WTC11 (cell line): ENCODE measurements around the gene AADAC. TPM values are rescaled to one million over a fixed set of nuclear protein-coding genes. Genes with fewer than 3 reads are reported as not detected.

Experiments
- ATAC-seq: fragments of 200-7000 bp; cut with Tn5 transposase; 2 replicates; pipeline ENCODE4 v1.10.0; 2021; ENCODE audit warnings: mild to moderate bottlenecking, moderate library complexity
- CTCF ChIA-PET: fragments of 300-600 bp; sonication (Branson Sonifier 250); formaldehyde crosslinking; loops from one replicate; lab custom pipeline; 2021; ENCODE audit warnings: antibody characterized with exemption; lab: Charles Lee
- POLR2A ChIA-PET: fragments of 350-600 bp; sonication (Branson Sonifier 250); formaldehyde crosslinking; loops from one replicate; lab custom pipeline; 2021; ENCODE audit warnings: antibody characterized with exemption; lab: Charles Lee
- DNase-seq: peaks from one replicate; pipeline ENCODE4 v3.0.0; 2021; ENCODE audit warnings: low spot score
- H3K27ac Mint-ChIP-seq: 2 replicates; pipeline ENCODE4 v1.8.0; 2021; ENCODE audit warnings: mixed read lengths
- H3K27me3 Mint-ChIP-seq: 2 replicates; pipeline ENCODE4 v1.8.0; 2021; ENCODE audit warnings: low read depth, mild to moderate bottlenecking, moderate library complexity, mixed read lengths
- H3K36me3 Mint-ChIP-seq: 2 replicates; pipeline ENCODE4 v1.8.0; 2021; ENCODE audit warnings: mixed read lengths
- H3K4me1 Mint-ChIP-seq: 2 replicates; pipeline ENCODE4 v1.8.0; 2022; ENCODE audit warnings: mixed read lengths
- H3K4me3 Mint-ChIP-seq: 2 replicates; pipeline ENCODE4 v1.8.0; 2021; ENCODE audit warnings: mild to moderate bottlenecking, moderate library complexity, mixed read lengths
- H3K9me3 Mint-ChIP-seq: 2 replicates; pipeline ENCODE4 v1.8.0; 2021; ENCODE audit warnings: mixed read lengths
- E2F1 ChIP-seq: sonication (generic); formaldehyde crosslinking; IDR thresholded peaks from 2 replicates; pipeline ENCODE4 v1.8.0; 2022; ENCODE audit warnings: mild to moderate bottlenecking, missing genetic modification reagents
- KAT7 ChIP-seq: sonication (generic); formaldehyde crosslinking; IDR thresholded peaks from 2 replicates; pipeline ENCODE4 v1.8.1; 2023; ENCODE audit warnings: missing genetic modification reagents, mild to moderate bottlenecking, borderline replicate concordance
- MLX ChIP-seq: sonication (generic); formaldehyde crosslinking; IDR thresholded peaks from 2 replicates; pipeline ENCODE4 v1.8.1; 2023; ENCODE audit warnings: mild to moderate bottlenecking, missing genetic modification reagents, moderate library complexity
- NR2C2 ChIP-seq: sonication (generic); formaldehyde crosslinking; IDR thresholded peaks from 2 replicates; pipeline ENCODE4 v1.8.0; 2022; ENCODE audit warnings: mild to moderate bottlenecking, missing genetic modification reagents
- NR3C1 ChIP-seq: sonication (generic); formaldehyde crosslinking; conservative IDR thresholded peaks from 2 replicates; pipeline ENCODE4 v1.8.1; 2023; ENCODE audit warnings: low read depth, mild to moderate bottlenecking, missing genetic modification reagents
- PRDM15 ChIP-seq: sonication (generic); formaldehyde crosslinking; IDR thresholded peaks from 2 replicates; pipeline ENCODE4 v1.8.0; 2022; ENCODE audit warnings: missing genetic modification reagents
- SMAD4 ChIP-seq: sonication (generic); formaldehyde crosslinking; IDR thresholded peaks from 2 replicates; pipeline ENCODE4 v1.8.0; 2022; ENCODE audit warnings: mild to moderate bottlenecking, missing genetic modification reagents
- STAT6 ChIP-seq: sonication (generic); formaldehyde crosslinking; conservative IDR thresholded peaks from 2 replicates; pipeline ENCODE4 v1.8.1; 2023; ENCODE audit warnings: mild to moderate bottlenecking, low read depth, missing genetic modification reagents, moderate library complexity
- TCF7 ChIP-seq: sonication (generic); formaldehyde crosslinking; IDR thresholded peaks from 2 replicates; pipeline ENCODE4 v1.8.0; 2022; ENCODE audit warnings: mild to moderate bottlenecking, low read depth, missing genetic modification reagents, moderate library complexity
- TEAD4 ChIP-seq: sonication (generic); formaldehyde crosslinking; IDR thresholded peaks from 2 replicates; pipeline ENCODE4 v1.8.0; 2022; ENCODE audit warnings: mild to moderate bottlenecking, missing genetic modification reagents
- TP53 ChIP-seq: sonication (generic); formaldehyde crosslinking; IDR thresholded peaks from 2 replicates; pipeline ENCODE4 v1.8.1; 2023; ENCODE audit warnings: mild to moderate bottlenecking, missing genetic modification reagents
- ZMAT4 ChIP-seq: fragments of 250-450 bp; sonication (Bioruptor Pico); IDR thresholded peaks from 2 replicates; pipeline ENCODE4 v1.9.0; 2021; ENCODE audit warnings: mild to moderate bottlenecking
- ZNF138 ChIP-seq: sonication (generic); formaldehyde crosslinking; conservative IDR thresholded peaks from 2 replicates; pipeline ENCODE4 v1.8.1; 2022; ENCODE audit warnings: mild to moderate bottlenecking, moderate library complexity, missing genetic modification reagents
- ZNF396 ChIP-seq: fragments of 250-450 bp; sonication (Bioruptor Pico); IDR thresholded peaks from 2 replicates; pipeline ENCODE4 v1.8.0; 2021; ENCODE audit warnings: mild to moderate bottlenecking, moderate library complexity, borderline replicate concordance
- ZNF423 ChIP-seq: fragments of 250-450 bp; sonication (Bioruptor Pico); IDR thresholded peaks from 2 replicates; pipeline ENCODE4 v2.1.2; 2022; ENCODE audit warnings: mild to moderate bottlenecking, moderate library complexity
- ZNF671 ChIP-seq: fragments of 250-450 bp; sonication (Bioruptor Pico); IDR thresholded peaks from 2 replicates; pipeline ENCODE4 v1.8.0; 2021; ENCODE audit warnings: mild to moderate bottlenecking
- total RNA-seq: library from RNA; stranded (reverse); gene quantifications from 3 replicates; pipeline ENCODE4 v1.2.3, GENCODE V29; 2021
- TF ChIP-seq, protein P1 (sequence below): fragments of 250-450 bp; sonication (Bioruptor Pico); IDR thresholded peaks from 2 replicates; pipeline ENCODE4 v1.9.0; 2021; ENCODE audit warnings: moderate library complexity, mild to moderate bottlenecking, inconsistent platforms, borderline replicate concordance

The AADAC gene
- total RNA-seq, 1 experiment from 2014 or later = 0.11 TPM

GRCh38 chr3:151835751-151836525 is 22.0 kb downstream of the AADAC start:
- H3K36me3 Mint-ChIP-seq = no peaks in the 10 kb centered on the region
- ATAC-seq (no peak), DNase-seq (no peak)
- H3K9me3 Mint-ChIP-seq = no peaks in the 10 kb centered on the region
- TF ChIP-seq MLX (CRISPR knock-in tag) = no peak
- no peak for TF ChIP-seq ZNF138 (CRISPR knock-in tag)
- TF ChIP-seq, protein P1, sequence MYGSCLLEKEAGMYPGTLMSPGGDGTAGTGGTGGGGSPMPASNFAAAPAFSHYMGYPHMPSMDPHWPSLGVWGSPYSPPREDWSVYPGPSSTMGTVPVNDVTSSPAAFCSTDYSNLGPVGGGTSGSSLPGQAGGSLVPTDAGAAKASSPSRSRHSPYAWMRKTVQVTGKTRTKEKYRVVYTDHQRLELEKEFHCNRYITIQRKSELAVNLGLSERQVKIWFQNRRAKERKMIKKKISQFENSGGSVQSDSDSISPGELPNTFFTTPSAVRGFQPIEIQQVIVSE (CRISPR knock-in tag) = no peak
- TF ChIP-seq PRDM15 (CRISPR knock-in tag) = no peak
- no peak for TF ChIP-seq ZNF396 (CRISPR knock-in tag)
- TF ChIP-seq STAT6 (CRISPR knock-in tag) = no peak
- TF ChIP-seq TEAD4 (CRISPR knock-in tag) = no peak
- no peak for TF ChIP-seq NR3C1 (CRISPR knock-in tag)
- TF ChIP-seq ZNF423 = no peak
- TF ChIP-seq TP53 (CRISPR knock-in tag) = no peak
- no peak for TF ChIP-seq ZNF671 (CRISPR knock-in tag)
- TF ChIP-seq NR2C2 (CRISPR knock-in tag) = no peak
- no peak for TF ChIP-seq E2F1
- TF ChIP-seq KAT7 (CRISPR knock-in tag) = no peak
- no peak for TF ChIP-seq TCF7 (CRISPR knock-in tag)
- TF ChIP-seq SMAD4 (CRISPR knock-in tag) = no peak
- no peak for TF ChIP-seq ZMAT4 (CRISPR knock-in tag)
- TF ChIP-seq, all 79 proteins: peak for 0
- ChIA-PET CTCF (interaction anchor here (1.2 to 3.6 kb wide), 4 partner anchors 11 to 410 kb away, joined by 4 to 46 read pairs (median 6); no protein-coding TSS in a partner anchor), POLR2A (no interaction called here)
- Mint-ChIP-seq H3K27ac (peak overlapping the region; percentile 36; the same call in 1 of the 2 replicates), H3K4me3 (no peak overlapping the region), H3K27me3 (no peaks in the 10 kb centered on the region), H3K4me1 (peaks cover 14% of the 10 kb centered on the region)
